Effector memory CD8-positive, alpha-beta T cell (primary cell): ENCODE data around the gene NME3.
"Not testable (repeated sequence)": the region's sequence is repeated elsewhere in the genome, so short reads cannot be mapped to it uniquely, and the experiment has no call there.

Experiments used
- ATAC-seq: fragments of 150-1000 bp; cut with Tn5 transposase; replicated peaks from 2 replicates; pipeline ENCODE4 v1.10.0; 2021; ENCODE audit warnings: mild to moderate bottlenecking, moderate library complexity
- DNase-seq, 3 experiments: peaks; one replicate each; pipeline ENCODE4 v3.0.0; 2021
- H3K27ac Mint-ChIP-seq, 2 donors: one replicate each; pipeline ENCODE4 v1.8.0; 2022; ENCODE audit warnings: mild to moderate bottlenecking in 2 of 2, mixed read lengths in 2 of 2, moderate library complexity in 2 of 2
- H3K27me3 Mint-ChIP-seq, 2 donors: one replicate each; pipeline ENCODE4 v1.8.0; 2022; ENCODE audit warnings: mixed read lengths in 2 of 2
- H3K36me3 Mint-ChIP-seq: one replicate; pipeline ENCODE4 v1.8.0; 2022; ENCODE audit warnings: mild to moderate bottlenecking, moderate library complexity, mixed read lengths; ENCODE audit not compliant: insufficient read depth
- H3K4me1 Mint-ChIP-seq, 2 donors: one replicate each; pipeline ENCODE4 v1.8.0; 2022; ENCODE audit warnings: low read depth in 2 of 2, mixed read lengths in 2 of 2
- H3K4me3 Mint-ChIP-seq, 2 donors: one replicate each; pipeline ENCODE4 v1.8.0; 2022; ENCODE audit warnings: mild to moderate bottlenecking in 2 of 2, mixed read lengths in 2 of 2, moderate library complexity in 2 of 2
- H3K9me3 Mint-ChIP-seq, 2 donors: one replicate each; pipeline ENCODE4 v1.8.0; 2022; ENCODE audit warnings: mixed read lengths in 2 of 2

Gene NME3

GRCh38 chr16:1810106-1810505, 38.8 kb upstream of the NME3 start:
- Mint-ChIP-seq H3K4me3 (no peak overlapping the region), H3K9me3 (no peaks in the 10 kb centered on the region), H3K4me1 (peaks cover 4 to 6% of the 10 kb centered on the region in 2 donors), H3K27me3 (no peaks in the 10 kb centered on the region), H3K36me3 (peaks cover 44% of the 10 kb centered on the region), H3K27ac (no peak overlapping the region)
- DNase-seq = no peak
- ATAC-seq = no peak

- H3K36me3 Mint-ChIP-seq = peaks cover 38% of the 10 kb centered on the region
- H3K27ac Mint-ChIP-seq = no peak overlapping the region
- H3K27me3 Mint-ChIP-seq = no peaks in the 10 kb centered on the region
- H3K9me3 Mint-ChIP-seq = no peaks in the 10 kb centered on the region
- H3K4me3 Mint-ChIP-seq = no peak overlapping the region
- no peak for ATAC-seq
- peaks cover 4 to 6% of the 10 kb centered on the region in 2 donors for H3K4me1 Mint-ChIP-seq
- DNase-seq = no peak
These were observed 38.0 kb upstream of the NME3 start for GRCh38 chr16:1809281-1809801.

DNA sequence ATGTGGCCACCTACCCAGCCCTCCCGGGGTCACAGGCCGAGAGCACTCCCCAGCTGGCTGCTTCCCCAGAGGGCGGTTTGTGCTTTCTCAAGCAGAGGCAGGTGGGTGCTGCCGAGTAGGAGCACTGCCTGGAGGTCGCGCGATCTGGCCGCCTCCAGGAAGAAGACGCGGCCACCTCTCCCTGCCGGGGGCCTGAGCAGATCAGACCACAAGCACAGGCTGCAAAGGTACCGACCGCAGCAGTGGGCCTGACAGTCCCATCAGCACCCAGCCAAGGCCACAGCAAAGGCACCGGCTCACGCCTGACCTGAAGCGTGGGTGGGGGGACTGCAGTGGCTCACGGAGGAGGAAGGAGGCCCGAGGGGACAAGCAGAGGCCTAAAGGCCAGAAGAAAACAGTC, 37.3 kb upstream of the NME3 start:
- Mint-ChIP-seq H3K4me1 (peaks cover 4 to 6% of the 10 kb centered on the region in 2 donors), H3K27me3 (no peaks in the 10 kb centered on the region), H3K4me3 (no peak overlapping the region), H3K27ac (no peak overlapping the region), H3K9me3 (no peaks in the 10 kb centered on the region), H3K36me3 (peaks cover 32% of the 10 kb centered on the region)
- no peak for DNase-seq
- no peak for ATAC-seq

- H3K4me1 Mint-ChIP-seq = no peaks in the 10 kb centered on the region
- H3K9me3 Mint-ChIP-seq = no peaks in the 10 kb centered on the region
- H3K4me3 Mint-ChIP-seq = no peak overlapping the region
- peaks cover 26% of the 10 kb centered on the region for H3K36me3 Mint-ChIP-seq
- no peak overlapping the region for H3K27ac Mint-ChIP-seq
- H3K27me3 Mint-ChIP-seq = no peaks in the 10 kb centered on the region
- no peak for ATAC-seq
- DNase-seq = no peak
These were observed 36.3 kb upstream of the NME3 start for GRCh38 chr16:1807626-1808025.

DNA sequence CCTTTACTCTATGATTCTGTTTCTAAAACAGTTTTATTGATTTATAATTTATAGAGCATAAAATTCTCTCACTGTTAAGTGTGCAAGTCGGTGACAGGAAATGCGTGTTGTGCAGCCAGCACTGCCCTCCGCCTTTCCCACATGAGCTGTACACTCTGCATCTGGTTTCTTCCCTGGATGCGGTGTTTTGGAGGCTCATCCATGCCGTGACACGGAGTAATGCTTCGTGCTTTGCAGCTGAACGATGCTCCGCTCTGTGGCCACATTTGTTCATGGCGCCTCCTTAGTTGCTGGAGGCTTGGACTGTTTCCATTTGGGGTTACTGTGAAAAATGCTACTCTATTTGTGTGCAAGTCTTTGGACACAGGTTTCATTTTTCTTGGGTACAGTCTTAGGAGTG, 29.4 kb upstream of the NME3 start:
- no peak for DNase-seq
- ATAC-seq = no peak
- H3K27ac Mint-ChIP-seq = no peak overlapping the region
- H3K4me1 Mint-ChIP-seq = no peaks in the 10 kb centered on the region
- no peaks in the 10 kb centered on the region for H3K9me3 Mint-ChIP-seq
- H3K36me3 Mint-ChIP-seq = peaks cover 4% of the 10 kb centered on the region
- H3K27me3 Mint-ChIP-seq = no peaks in the 10 kb centered on the region
- H3K4me3 Mint-ChIP-seq = no peak overlapping the region

GRCh38 chr16:1799263-1799662, 27.9 kb upstream of the NME3 start:
- not testable (repeated sequence) for H3K36me3 Mint-ChIP-seq, H3K27ac Mint-ChIP-seq, DNase-seq, H3K4me1 Mint-ChIP-seq, ATAC-seq, H3K4me3 Mint-ChIP-seq, H3K27me3 Mint-ChIP-seq, H3K9me3 Mint-ChIP-seq

DNA sequence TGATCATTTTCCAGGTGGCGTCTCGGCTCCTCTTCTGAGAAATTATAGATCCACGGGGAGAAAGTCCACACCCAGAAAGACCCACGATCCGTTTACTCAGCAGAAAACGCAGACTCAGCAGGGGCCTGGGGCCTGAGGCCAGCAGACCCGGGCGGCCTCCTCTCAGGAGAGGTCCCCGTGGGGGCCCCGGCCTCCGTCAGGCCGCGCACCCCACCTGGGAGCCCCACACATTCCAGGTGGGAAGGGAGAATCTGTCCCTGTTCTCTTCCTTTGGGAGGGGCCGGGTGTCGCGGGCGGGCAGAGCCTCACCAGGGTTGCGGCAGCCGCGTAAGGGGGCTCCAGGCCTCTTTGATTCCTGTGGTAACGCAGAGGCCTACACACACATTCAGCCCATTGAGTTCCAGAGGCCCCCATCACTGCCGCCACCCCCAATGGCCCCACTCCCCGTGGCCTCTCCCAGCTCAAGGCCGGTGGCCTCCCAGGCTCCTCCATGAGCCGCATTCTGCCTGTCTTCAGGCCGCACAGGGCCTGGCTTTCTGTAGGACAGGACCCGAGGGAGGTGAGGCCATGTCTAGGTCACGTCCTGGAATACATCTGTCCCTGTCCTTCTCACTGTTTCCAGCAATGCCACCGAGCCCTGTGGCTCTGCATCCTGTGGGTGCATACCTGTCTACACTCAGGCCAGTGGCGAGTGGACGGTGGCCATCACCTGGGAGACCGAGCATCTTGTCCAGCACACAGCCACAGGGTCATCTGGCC, 23.7 kb upstream of the NME3 start:
- Mint-ChIP-seq H3K4me3 (no peak overlapping the region), H3K9me3 (no peaks in the 10 kb centered on the region), H3K36me3 (peaks cover 8% of the 10 kb centered on the region), H3K27ac (no peak overlapping the region), H3K27me3 (no peaks in the 10 kb centered on the region), H3K4me1 (no peaks in the 10 kb centered on the region)
- ATAC-seq (no peak), DNase-seq (no peak)

- no peak overlapping the region for H3K27ac Mint-ChIP-seq
- H3K4me3 Mint-ChIP-seq = no peak overlapping the region
- H3K36me3 Mint-ChIP-seq = peaks cover 3% of the 10 kb centered on the region
These were observed 23.0 kb upstream of the NME3 start for GRCh38 chr16:1794221-1794871.

DNA sequence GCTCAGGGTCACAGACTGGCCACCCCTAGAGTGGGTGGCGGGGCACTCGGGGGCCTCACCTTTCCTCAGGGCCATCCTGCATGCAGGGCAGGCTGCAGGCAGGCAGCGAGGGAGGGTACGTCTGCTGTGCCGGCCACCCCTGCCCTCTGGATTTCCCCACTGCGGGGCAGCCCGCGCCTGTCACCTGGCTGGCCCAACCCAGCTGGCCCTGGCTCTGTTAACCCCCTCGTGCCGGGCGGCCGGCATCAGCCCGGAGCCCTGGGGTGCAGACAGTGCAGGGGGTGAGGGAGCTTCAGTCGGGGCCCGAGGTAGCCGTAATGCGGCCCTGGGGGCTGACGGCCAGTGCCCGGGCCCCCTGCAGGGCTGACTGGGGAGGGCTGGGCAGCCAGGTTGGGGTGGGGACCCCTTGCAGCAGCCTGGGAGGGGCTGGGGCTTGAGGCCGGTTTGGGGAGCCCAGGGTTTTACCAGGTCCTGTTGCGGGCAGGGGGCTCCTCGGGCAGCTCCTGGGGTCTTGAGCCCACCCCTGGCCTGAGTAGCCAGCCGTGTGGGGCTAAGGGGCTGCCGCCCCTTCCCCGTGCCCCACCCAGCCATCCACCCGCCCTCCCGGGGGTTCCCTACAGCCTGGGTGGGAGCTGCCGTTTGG, 22.4 kb upstream of the NME3 start, which contains the start of gene IGFALS:
Gene IGFALS, minus strand, starts transcription at position 128 of the 643 bp plus-strand sequence. Its CDS starts 53 bp downstream, at position 75.
- no peak within 1 kb of the TSS for H3K27ac Mint-ChIP-seq
- ATAC-seq = no peak
- H3K4me3 Mint-ChIP-seq = no peak within 1 kb of the TSS
- no peaks in the 10 kb centered on the region for H3K9me3 Mint-ChIP-seq
- peaks cover 4% of the 10 kb centered on the region in 2 donors for H3K4me1 Mint-ChIP-seq
- DNase-seq = no peak
- peaks cover 6% of the 10 kb centered on the region for H3K36me3 Mint-ChIP-seq
- H3K27me3 Mint-ChIP-seq = no peaks in the 10 kb centered on the region

More at GRCh38 chr16:1794221-1794871, 23.0 kb upstream of the NME3 start:
- DNase-seq (no peak), ATAC-seq (no peak)
- no peaks in the 10 kb centered on the region for H3K9me3 Mint-ChIP-seq
- no peaks in the 10 kb centered on the region for H3K4me1 Mint-ChIP-seq
- no peaks in the 10 kb centered on the region for H3K27me3 Mint-ChIP-seq

GRCh38 chr16:1792836-1793577, 21.7 kb upstream of the NME3 start:
- no peaks in the 10 kb centered on the region for H3K27me3 Mint-ChIP-seq
- H3K4me1 Mint-ChIP-seq = peaks cover 4% of the 10 kb centered on the region in 2 donors
- ATAC-seq (no peak), DNase-seq (no peak)
- no peak overlapping the region for H3K27ac Mint-ChIP-seq
- no peak overlapping the region for H3K4me3 Mint-ChIP-seq
- H3K9me3 Mint-ChIP-seq = no peaks in the 10 kb centered on the region
- peaks cover 9% of the 10 kb centered on the region for H3K36me3 Mint-ChIP-seq

DNA sequence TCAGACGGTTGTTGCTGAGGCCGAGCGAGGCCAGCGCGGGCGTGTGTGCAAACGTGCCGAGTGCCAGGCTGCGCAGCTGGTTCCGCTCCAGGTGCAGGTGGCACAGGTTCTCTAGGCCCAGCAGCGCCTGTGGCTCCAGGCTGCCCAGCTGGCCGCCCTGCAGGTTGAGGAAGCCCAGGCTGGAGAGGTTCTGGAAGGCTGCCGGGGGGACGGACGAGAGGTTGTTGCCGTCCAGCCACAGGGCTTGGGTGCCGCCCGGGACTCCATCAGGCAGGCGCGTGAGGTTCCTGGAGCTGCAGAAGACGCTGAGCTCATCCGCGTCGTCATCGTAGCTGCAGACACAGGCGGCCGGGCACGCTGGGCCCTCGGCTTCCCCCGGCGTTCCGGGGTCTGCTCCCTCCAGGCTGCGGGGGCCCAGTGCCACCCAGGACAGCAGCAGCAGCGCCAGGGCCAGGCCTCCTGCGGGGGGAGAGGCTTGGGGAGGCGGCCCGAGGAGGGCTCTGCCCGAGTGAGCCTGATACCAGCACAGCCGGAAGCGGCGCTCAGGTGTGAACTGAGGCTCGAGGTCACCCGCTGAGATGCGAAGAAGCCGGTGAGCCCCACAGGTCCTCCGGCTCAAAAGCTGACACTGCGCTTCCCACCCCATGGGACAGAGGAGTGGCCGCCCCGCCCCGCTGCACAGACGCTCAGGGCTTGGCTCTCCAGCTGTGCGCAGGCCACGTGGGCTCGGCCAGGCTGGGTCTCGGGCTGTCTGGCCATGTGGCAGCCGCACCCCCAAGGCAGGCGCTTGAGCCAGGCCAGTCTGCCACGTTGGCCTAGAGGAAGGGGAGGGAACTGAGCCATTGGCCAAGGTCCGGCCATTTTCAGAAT, 20.8 kb upstream of the NME3 start:
- H3K36me3 Mint-ChIP-seq = peaks cover 11% of the 10 kb centered on the region
- H3K4me3 Mint-ChIP-seq = no peak overlapping the region
- no peak for ATAC-seq
- H3K9me3 Mint-ChIP-seq = no peaks in the 10 kb centered on the region
- DNase-seq = no peak
- H3K4me1 Mint-ChIP-seq = peaks cover 4% of the 10 kb centered on the region in 2 donors
- H3K27me3 Mint-ChIP-seq = no peaks in the 10 kb centered on the region
- H3K27ac Mint-ChIP-seq = no peak overlapping the region

- no peak overlapping the region for H3K4me3 Mint-ChIP-seq
- peaks cover 4% of the 10 kb centered on the region in 2 donors for H3K4me1 Mint-ChIP-seq
- H3K9me3 Mint-ChIP-seq = no peaks in the 10 kb centered on the region
- no peak for ATAC-seq
- no peak overlapping the region for H3K27ac Mint-ChIP-seq
- H3K27me3 Mint-ChIP-seq = no peaks in the 10 kb centered on the region
- DNase-seq = no peak
- H3K36me3 Mint-ChIP-seq = peaks cover 15% of the 10 kb centered on the region
These were observed 20.1 kb upstream of the NME3 start for GRCh38 chr16:1791256-1791942.
